SK-N-SH treated with all-trans-retinoic acid at 6 μM for 48 hours (cell line): Measurements from ENCODE around the gene MAPKBP1.

Experiments used
- ATAC-seq: fragments of 200-7000 bp; cut with Tn5 transposase; 3 replicates; pipeline ENCODE4 v1.9.1; 2020; ENCODE audit warnings: mild to moderate bottlenecking, moderate library complexity
- BACH2 ChIP-seq: fragments of 250-450 bp; sonication (Bioruptor Pico); IDR thresholded peaks from 2 replicates; pipeline ENCODE4 v1.9.0; 2021; ENCODE audit warnings: mild to moderate bottlenecking, borderline replicate concordance
- CSDC2 ChIP-seq: fragments of 250-450 bp; sonication (Bioruptor Pico); IDR thresholded peaks from 2 replicates; pipeline ENCODE4 v1.5.0; 2020; ENCODE audit warnings: mild to moderate bottlenecking, moderate library complexity
- ESRRG ChIP-seq: fragments of 250-450 bp; sonication (Bioruptor Pico); IDR thresholded peaks from 2 replicates; pipeline ENCODE4 v1.6.1; 2021; ENCODE audit warnings: mild to moderate bottlenecking
- GLIS3 ChIP-seq: fragments of 250-450 bp; sonication (Bioruptor Pico); IDR thresholded peaks from 2 replicates; pipeline ENCODE4 v1.5.0; 2020; ENCODE audit warnings: mild to moderate bottlenecking, moderate library complexity
- ISL1 ChIP-seq: fragments of 250-450 bp; sonication (Bioruptor Pico); IDR thresholded peaks from 2 replicates; pipeline ENCODE4 v2.1.2; 2022; ENCODE audit warnings: mild to moderate bottlenecking, moderate library complexity
- OSR1 ChIP-seq: fragments of 250-450 bp; sonication (Bioruptor Pico); IDR thresholded peaks from 2 replicates; pipeline ENCODE4 v1.8.0; 2022; ENCODE audit warnings: moderate library complexity, mild to moderate bottlenecking, inconsistent platforms
- PPARA ChIP-seq: fragments of 250-450 bp; sonication (Bioruptor Pico); IDR thresholded peaks from 2 replicates; pipeline ENCODE4 v1.5.0; 2020; ENCODE audit warnings: mild to moderate bottlenecking, borderline replicate concordance
- RARB ChIP-seq: fragments of 250-450 bp; sonication (Bioruptor Pico); IDR thresholded peaks from 2 replicates; pipeline ENCODE4 v1.8.0; 2021; ENCODE audit warnings: mild to moderate bottlenecking, moderate library complexity
- SNAI2 ChIP-seq: fragments of 250-450 bp; sonication (Bioruptor Pico); IDR thresholded peaks from 2 replicates; pipeline ENCODE4 v1.5.0; 2020; ENCODE audit warnings: mild to moderate bottlenecking, moderate library complexity
- TCF4 ChIP-seq: fragments of 250-450 bp; sonication (Bioruptor Pico); IDR thresholded peaks from 2 replicates; pipeline ENCODE4 v1.8.0; 2021; ENCODE audit warnings: mild to moderate bottlenecking, moderate library complexity, borderline replicate concordance
- TOX ChIP-seq: fragments of 250-450 bp; sonication (Bioruptor Pico); IDR thresholded peaks from 2 replicates; pipeline ENCODE4 v1.8.0; 2021; ENCODE audit warnings: mild to moderate bottlenecking, moderate library complexity, borderline replicate concordance
- ZC3H10 ChIP-seq: fragments of 250-450 bp; sonication (Bioruptor Pico); IDR thresholded peaks from 2 replicates; pipeline ENCODE4 v1.5.1; 2021; ENCODE audit warnings: mild to moderate bottlenecking, moderate library complexity
- ZFP3 ChIP-seq: fragments of 250-450 bp; sonication (Bioruptor Pico); IDR thresholded peaks from 2 replicates; pipeline ENCODE4 v1.5.0; 2020; ENCODE audit warnings: mild to moderate bottlenecking, moderate library complexity
- ZFP30 ChIP-seq: fragments of 450-650 bp; formaldehyde crosslinking; IDR thresholded peaks from 2 replicates; pipeline ENCODE4 v1.5.0; 2022; ENCODE audit warnings: mild to moderate bottlenecking, moderate library complexity
- ZNF565 ChIP-seq: fragments of 450-650 bp; formaldehyde crosslinking; conservative IDR thresholded peaks from 2 replicates; pipeline ENCODE4 v1.5.0; 2020; ENCODE audit warnings: low read depth, mild to moderate bottlenecking, moderate library complexity
- ZNF70 ChIP-seq: fragments of 450-650 bp; formaldehyde crosslinking; IDR thresholded peaks from 2 replicates; pipeline ENCODE4 v1.5.0; 2020; ENCODE audit warnings: mild to moderate bottlenecking, moderate library complexity
- ZNF8 ChIP-seq: fragments of 450-650 bp; formaldehyde crosslinking; IDR thresholded peaks from 2 replicates; pipeline ENCODE4 v1.5.0; 2020; ENCODE audit warnings: mild to moderate bottlenecking, moderate library complexity
- TF ChIP-seq, protein P1 (sequence below): fragments of 250-450 bp; sonication (Bioruptor Pico); IDR thresholded peaks from 2 replicates; pipeline ENCODE4 v1.5.0; 2020; ENCODE audit warnings: mild to moderate bottlenecking, moderate library complexity
- TF ChIP-seq, protein P2 (sequence below): fragments of 250-450 bp; sonication (Bioruptor Pico); IDR thresholded peaks from 2 replicates; pipeline ENCODE4 v1.5.1; 2020; ENCODE audit warnings: low read depth, mild to moderate bottlenecking, moderate library complexity
- TF ChIP-seq, protein P3 (sequence below): fragments of 250-450 bp; sonication (Bioruptor Pico); IDR thresholded peaks from 2 replicates; pipeline ENCODE4 v1.5.1; 2021; ENCODE audit warnings: mild to moderate bottlenecking, moderate library complexity
- TF ChIP-seq, protein P4 (sequence below): fragments of 250-450 bp; sonication (Bioruptor Pico); IDR thresholded peaks from 2 replicates; pipeline ENCODE4 v1.8.0; 2020; ENCODE audit warnings: mild to moderate bottlenecking, moderate library complexity, borderline replicate concordance
- TF ChIP-seq, protein P5 (sequence below): fragments of 250-450 bp; sonication (Bioruptor Pico); IDR thresholded peaks from 2 replicates; pipeline ENCODE4 v1.8.0; 2021; ENCODE audit warnings: low read depth, mild to moderate bottlenecking, moderate library complexity, borderline replicate concordance

Gene MAPKBP1

DNA sequence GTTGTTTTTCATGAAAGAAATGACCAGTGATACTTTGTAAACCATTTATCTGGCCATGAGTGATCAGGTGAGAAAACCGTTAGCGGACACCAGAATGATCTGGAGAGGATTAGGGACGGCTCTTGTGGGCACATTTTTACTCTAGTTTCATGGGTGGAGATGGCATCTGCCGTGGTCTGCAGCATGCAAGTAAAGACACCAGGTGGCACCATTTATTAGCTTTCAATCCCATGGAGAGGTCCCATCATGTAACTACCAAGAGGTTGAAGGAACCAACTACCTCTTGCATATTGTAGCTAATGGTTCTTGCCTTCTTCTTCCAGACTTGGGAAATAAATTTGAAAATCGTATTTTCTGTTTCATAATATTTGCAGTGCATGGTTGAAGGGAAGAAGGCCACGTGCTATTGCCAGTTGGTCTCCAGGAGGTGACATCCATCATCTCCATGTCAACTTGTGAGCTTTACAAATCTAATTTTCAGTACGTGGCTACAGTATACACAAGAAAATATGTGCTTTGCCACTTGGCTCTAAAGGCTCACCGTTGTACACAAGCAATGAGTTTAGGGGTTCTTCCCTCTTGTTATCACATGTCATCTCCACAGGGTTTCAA lies 1.5 kb upstream of the MAPKBP1 start (continued):
- TF ChIP-seq, protein P1, sequence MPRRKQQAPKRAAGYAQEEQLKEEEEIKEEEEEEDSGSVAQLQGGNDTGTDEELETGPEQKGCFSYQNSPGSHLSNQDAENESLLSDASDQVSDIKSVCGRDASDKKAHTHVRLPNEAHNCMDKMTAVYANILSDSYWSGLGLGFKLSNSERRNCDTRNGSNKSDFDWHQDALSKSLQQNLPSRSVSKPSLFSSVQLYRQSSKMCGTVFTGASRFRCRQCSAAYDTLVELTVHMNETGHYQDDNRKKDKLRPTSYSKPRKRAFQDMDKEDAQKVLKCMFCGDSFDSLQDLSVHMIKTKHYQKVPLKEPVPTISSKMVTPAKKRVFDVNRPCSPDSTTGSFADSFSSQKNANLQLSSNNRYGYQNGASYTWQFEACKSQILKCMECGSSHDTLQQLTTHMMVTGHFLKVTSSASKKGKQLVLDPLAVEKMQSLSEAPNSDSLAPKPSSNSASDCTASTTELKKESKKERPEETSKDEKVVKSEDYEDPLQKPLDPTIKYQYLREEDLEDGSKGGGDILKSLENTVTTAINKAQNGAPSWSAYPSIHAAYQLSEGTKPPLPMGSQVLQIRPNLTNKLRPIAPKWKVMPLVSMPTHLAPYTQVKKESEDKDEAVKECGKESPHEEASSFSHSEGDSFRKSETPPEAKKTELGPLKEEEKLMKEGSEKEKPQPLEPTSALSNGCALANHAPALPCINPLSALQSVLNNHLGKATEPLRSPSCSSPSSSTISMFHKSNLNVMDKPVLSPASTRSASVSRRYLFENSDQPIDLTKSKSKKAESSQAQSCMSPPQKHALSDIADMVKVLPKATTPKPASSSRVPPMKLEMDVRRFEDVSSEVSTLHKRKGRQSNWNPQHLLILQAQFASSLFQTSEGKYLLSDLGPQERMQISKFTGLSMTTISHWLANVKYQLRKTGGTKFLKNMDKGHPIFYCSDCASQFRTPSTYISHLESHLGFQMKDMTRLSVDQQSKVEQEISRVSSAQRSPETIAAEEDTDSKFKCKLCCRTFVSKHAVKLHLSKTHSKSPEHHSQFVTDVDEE (CRISPR knock-in tag), result no peak
- TF ChIP-seq SNAI2 (CRISPR knock-in tag) (no peak), TOX (CRISPR knock-in tag) (no peak), ZFP3 (CRISPR knock-in tag) (no peak), TCF4 (CRISPR knock-in tag) (no peak)
- TF ChIP-seq, protein P2, sequence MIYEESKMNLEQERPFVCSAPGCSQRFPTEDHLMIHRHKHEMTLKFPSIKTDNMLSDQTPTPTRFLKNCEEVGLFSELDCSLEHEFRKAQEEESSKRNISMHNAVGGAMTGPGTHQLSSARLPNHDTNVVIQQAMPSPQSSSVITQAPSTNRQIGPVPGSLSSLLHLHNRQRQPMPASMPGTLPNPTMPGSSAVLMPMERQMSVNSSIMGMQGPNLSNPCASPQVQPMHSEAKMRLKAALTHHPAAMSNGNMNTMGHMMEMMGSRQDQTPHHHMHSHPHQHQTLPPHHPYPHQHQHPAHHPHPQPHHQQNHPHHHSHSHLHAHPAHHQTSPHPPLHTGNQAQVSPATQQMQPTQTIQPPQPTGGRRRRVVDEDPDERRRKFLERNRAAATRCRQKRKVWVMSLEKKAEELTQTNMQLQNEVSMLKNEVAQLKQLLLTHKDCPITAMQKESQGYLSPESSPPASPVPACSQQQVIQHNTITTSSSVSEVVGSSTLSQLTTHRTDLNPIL (CRISPR knock-in tag), result no peak

DNA sequence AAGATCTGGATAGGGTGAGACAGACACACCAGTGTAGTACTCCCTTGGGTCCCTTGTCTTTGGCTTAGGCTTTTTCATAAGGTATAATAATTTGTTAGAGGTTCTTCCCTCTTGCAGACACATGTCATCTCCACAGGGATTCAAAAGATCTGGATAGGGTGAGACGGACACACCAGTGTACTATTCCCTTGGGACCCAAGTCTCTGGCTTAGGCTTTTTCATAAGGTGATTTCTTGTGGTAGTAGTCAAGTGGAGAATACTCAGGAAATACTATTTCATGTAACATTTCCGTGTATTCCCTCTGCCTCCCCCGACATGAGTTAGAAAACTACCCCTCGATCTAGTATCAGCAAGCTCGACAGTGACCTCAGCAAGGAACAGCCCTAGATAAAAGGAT lies 954 bp upstream of the MAPKBP1 start:
- no peak for ATAC-seq
- TF ChIP-seq GLIS3, result no peak
- TF ChIP-seq, protein P3, sequence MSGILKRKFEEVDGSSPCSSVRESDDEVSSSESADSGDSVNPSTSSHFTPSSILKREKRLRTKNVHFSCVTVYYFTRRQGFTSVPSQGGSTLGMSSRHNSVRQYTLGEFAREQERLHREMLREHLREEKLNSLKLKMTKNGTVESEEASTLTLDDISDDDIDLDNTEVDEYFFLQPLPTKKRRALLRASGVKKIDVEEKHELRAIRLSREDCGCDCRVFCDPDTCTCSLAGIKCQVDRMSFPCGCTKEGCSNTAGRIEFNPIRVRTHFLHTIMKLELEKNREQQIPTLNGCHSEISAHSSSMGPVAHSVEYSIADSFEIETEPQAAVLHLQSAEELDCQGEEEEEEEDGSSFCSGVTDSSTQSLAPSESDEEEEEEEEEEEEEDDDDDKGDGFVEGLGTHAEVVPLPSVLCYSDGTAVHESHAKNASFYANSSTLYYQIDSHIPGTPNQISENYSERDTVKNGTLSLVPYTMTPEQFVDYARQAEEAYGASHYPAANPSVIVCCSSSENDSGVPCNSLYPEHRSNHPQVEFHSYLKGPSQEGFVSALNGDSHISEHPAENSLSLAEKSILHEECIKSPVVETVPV, result no peak
- TF ChIP-seq ZFP30 (CRISPR knock-in tag), result no peak
- TF ChIP-seq, protein P4, sequence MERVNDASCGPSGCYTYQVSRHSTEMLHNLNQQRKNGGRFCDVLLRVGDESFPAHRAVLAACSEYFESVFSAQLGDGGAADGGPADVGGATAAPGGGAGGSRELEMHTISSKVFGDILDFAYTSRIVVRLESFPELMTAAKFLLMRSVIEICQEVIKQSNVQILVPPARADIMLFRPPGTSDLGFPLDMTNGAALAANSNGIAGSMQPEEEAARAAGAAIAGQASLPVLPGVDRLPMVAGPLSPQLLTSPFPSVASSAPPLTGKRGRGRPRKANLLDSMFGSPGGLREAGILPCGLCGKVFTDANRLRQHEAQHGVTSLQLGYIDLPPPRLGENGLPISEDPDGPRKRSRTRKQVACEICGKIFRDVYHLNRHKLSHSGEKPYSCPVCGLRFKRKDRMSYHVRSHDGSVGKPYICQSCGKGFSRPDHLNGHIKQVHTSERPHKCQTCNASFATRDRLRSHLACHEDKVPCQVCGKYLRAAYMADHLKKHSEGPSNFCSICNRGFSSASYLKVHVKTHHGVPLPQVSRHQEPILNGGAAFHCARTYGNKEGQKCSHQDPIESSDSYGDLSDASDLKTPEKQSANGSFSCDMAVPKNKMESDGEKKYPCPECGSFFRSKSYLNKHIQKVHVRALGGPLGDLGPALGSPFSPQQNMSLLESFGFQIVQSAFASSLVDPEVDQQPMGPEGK (CRISPR knock-in tag), result no peak
- no peak for TF ChIP-seq PPARA (CRISPR knock-in tag)
- no peak for TF ChIP-seq OSR1 (CRISPR knock-in tag)
- no peak for TF ChIP-seq CSDC2 (CRISPR knock-in tag)
- TF ChIP-seq ZNF70 (CRISPR knock-in tag), result no peak
- TF ChIP-seq ZC3H10 (CRISPR knock-in tag), result no peak
- TF ChIP-seq BACH2 (CRISPR knock-in tag), result no peak
- TF ChIP-seq ZNF565 (CRISPR knock-in tag), result no peak
- no peak for TF ChIP-seq RARB (CRISPR knock-in tag)
- no peak for TF ChIP-seq ESRRG (CRISPR knock-in tag)
- TF ChIP-seq, protein P2 (CRISPR knock-in tag), result no peak
- TF ChIP-seq, protein P5, sequence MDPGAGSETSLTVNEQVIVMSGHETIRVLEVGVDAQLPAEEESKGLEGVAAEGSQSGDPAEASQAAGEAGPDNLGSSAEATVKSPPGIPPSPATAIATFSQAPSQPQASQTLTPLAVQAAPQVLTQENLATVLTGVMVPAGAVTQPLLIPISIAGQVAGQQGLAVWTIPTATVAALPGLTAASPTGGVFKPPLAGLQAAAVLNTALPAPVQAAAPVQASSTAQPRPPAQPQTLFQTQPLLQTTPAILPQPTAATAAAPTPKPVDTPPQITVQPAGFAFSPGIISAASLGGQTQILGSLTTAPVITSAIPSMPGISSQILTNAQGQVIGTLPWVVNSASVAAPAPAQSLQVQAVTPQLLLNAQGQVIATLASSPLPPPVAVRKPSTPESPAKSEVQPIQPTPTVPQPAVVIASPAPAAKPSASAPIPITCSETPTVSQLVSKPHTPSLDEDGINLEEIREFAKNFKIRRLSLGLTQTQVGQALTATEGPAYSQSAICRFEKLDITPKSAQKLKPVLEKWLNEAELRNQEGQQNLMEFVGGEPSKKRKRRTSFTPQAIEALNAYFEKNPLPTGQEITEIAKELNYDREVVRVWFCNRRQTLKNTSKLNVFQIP (CRISPR knock-in tag), result no peak
- TF ChIP-seq ZNF8 (CRISPR knock-in tag), result no peak
- no peak for TF ChIP-seq TCF4 (CRISPR knock-in tag)
- no peak for TF ChIP-seq ISL1 (CRISPR knock-in tag)
